DMS114 treated with DMSO at 0.1 percent for 48 hours (cell line): ENCODE data around the gene GABARAPL1.
A peak's percentile ranks its signal among the peaks of the same experiment; 100 is the strongest.
"Not testable (repeated sequence)": the region's sequence is repeated elsewhere in the genome, so short reads cannot be mapped to it uniquely, and the experiment has no call there.

ENCODE experiments used
- DNase-seq: peaks from one replicate; lab custom pipeline; 2025; ENCODE audit not compliant: unreplicated experiment; lab: John Stamatoyannopoulos, UW

The GABARAPL1 gene

DNA sequence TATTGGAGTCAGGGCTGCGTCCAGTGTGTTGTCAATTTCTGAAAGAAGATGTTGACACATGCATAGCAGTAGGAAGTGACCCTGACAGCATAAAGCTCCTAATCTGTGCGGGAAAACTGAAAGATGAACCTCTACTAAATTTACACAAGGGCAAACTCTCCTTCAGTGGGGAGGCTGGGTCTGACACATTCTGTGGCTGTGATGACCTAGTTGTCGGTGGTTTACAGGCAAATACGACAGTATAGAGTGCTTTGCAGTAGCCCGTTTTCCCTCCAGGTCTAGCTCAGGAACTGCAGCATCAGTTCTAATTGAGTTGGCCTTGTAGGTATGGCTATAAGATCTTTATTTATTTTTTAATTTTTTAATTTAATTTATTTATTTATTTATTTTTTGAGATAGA lies 14.8 kb upstream of the GABARAPL1 start:
- DNase-seq, result no peak

GRCh38 chr12:10204495-10204894 lies 8.2 kb upstream of the GABARAPL1 start:
- not testable (repeated sequence) for DNase-seq

DNA sequence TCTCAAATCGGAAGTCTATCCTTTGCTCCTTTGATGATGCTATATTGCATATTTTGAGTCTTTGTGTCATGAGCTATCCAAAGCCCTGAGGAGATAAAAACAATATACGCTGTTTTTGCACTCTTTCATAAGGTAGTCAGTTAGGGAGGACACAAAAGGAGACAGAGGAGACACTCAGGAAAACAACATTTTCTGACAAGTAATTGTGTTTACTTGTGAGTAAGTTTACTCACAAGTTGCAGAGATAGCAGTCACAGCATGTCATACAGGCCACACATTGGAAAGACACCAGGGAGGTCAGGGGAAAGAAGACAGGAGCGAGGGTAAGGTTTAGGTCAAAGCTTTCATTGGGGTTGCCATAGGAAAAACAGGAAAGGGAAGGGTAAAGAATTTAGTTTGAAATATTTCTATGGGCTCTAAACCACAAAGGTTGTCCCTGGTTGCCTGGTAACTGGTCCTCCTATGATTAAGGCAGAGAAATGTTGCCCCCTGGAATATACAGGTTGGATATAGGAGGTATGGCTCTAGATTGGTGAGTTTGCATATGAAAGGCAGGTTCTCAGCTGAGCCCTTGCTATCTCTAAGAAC lies 7.4 kb upstream of the GABARAPL1 start:
- no peak for DNase-seq

DNA sequence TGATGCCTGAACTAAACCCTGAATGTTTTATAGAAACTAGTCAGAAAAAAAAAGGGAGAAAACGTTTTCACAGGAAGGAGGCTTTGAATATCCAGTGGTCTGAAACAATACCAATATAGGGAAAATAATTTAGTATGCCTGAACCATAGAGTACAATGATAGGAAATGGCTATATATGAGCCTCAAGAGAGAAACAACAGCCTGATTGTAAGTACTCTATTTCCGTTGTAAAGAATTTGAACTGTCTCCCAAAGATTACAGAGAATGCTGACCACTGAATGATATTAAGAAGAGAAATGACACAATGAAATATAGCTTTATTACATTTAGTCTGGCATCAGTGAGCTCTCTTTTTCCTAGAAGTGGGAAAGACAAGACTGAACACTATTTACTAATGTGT lies 5.5 kb upstream of the GABARAPL1 start:
- no peak for DNase-seq

- no peak for DNase-seq
These were observed 2.5 kb upstream of the GABARAPL1 start for GRCh38 chr12:10210225-10210624.

GRCh38 chr12:10211101-10211939 lies 1.4 kb upstream of the GABARAPL1 start:
- DNase-seq, result no peak

- peak; percentile 88 for DNase-seq
These were observed 538 bp upstream of the GABARAPL1 start for GRCh38 chr12:10211940-10212738.

DNA sequence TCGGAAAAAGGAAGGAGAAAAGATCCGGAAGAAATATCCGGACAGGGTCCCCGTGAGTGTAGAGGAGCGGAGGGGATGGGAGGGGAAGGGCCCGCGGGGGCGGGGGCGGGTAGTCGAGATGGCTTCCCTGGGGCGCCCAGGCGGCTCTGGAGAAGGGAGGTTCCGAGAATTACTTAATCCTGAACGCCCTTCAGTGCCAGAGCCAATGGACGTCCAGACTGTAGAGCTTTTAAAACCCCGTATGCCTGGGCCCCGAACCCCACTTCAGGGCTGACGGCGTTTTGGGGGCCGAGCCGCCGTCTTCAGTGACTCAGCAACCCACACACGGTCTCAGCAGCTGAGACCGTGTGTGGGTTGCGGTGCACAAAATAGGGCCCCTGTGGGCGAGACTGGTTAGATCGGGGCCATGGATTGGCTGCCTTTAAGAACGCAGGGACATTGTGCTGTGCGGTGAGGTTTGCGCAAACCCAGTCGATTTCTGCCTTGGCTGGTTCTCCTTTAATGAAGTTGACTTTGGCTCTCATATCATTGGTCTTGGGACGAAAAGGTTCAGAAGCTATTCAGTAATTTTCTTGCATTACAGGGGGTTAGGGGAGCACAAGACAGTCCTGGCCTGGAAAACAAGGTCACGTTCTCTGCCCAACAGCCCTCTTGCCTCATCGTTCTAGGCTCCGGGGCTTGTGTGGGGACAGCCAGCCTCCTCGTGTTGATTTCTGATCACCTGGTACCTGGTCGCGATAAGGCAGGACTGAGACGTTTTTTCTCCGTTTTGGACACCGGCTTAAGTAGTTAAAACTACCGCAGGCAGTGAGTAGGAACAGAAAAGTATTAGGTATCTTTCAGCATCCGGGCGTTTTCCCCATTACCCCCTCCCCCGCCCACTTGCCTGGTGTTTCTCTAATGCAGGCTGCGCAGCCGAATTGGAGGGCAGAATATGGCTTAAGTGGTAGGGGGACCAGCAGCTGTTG lies 775 bp downstream of the GABARAPL1 start:
- DNase-seq, result peak; percentile 29

- DNase-seq, result no peak
These were observed 1.6 kb downstream of the GABARAPL1 start for GRCh38 chr12:10214136-10214894.

DNA sequence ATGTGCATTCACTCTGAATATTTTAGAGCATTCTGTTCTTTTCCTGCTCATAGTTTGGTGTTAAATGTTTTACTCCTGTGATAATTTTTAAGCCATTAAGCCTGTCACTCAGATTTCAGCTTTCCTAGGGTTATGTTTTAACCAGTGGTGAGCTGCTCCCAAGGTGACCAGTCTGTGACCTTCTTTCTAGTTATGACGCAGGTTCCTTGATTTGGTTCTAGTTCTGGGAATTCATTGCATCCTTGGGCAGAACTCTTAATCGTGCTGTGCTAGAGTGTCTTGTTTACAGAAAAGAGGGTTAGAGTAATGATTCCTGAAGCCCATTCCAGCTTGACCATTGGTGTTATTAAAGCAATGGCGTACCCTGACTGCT lies 2.2 kb downstream of the GABARAPL1 start:
- DNase-seq, result no peak

GRCh38 chr12:10215436-10215835 lies 2.8 kb downstream of the GABARAPL1 start:
- no peak for DNase-seq

DNA sequence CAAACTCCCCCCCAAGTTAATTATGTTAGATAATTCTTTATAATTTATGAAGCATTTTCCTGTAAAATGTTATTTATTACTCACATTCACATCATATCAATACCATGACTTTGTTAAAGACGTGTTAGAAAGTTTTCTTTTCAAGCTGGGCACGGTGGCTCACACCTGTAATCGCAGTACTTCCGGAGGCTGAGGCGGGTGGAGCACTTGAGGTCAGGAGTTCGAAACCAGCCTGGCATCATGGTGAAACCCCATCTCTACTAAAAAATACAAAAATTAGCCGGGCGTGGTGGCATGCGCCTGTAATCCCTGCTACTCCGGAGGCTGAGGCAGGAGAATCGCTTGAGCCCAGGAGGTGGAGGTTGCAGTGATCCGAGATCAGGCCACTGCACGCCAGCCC lies 3.3 kb downstream of the GABARAPL1 start:
- DNase-seq, result not testable (repeated sequence)

- no peak for DNase-seq
These were observed 5.3 kb downstream of the GABARAPL1 start for GRCh38 chr12:10218021-10218420.

DNA sequence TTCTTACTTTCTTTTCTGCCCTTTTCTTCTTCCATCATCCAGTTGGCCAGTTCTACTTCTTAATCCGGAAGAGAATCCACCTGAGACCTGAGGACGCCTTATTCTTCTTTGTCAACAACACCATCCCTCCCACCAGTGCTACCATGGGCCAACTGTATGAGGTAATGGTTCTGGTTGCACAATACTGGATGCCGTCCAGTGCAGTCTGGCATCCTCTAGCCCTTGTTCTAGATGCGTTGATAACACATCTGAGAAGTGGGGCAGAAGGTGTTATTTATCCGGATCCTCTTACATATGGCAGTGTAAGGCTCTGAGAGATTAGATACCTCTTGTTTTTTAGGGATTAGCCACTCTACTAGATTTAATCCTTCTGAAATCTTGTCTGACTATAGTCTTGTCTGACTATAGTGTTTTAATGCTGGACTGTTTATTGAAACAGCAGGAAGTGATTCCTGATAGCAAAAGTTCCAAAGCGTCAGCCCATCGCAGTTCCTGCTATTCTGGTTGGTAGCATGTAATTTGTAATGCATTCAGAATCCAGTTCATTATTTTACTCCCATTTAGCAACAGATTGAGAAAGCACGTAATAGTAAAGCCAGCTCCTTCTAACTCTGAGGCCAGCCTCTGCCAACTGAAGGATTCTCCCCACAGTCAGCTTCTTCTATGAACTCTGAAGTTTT lies 7.9 kb downstream of the GABARAPL1 start:
- DNase-seq, result no peak

DNA sequence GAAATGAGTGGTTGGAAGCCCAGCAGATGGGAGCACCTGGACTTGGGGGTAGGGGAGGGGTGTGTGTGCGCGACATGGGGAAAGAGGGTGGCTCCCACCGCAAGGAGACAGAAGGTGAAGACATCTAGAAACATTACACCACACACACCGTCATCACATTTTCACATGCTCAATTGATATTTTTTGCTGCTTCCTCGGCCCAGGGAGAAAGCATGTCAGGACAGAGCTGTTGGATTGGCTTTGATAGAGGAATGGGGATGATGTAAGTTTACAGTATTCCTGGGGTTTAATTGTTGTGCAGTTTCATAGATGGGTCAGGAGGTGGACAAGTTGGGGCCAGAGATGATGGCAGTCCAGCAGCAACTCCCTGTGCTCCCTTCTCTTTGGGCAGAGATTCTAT lies 9.2 kb downstream of the GABARAPL1 start:
- DNase-seq, result no peak

DNA sequence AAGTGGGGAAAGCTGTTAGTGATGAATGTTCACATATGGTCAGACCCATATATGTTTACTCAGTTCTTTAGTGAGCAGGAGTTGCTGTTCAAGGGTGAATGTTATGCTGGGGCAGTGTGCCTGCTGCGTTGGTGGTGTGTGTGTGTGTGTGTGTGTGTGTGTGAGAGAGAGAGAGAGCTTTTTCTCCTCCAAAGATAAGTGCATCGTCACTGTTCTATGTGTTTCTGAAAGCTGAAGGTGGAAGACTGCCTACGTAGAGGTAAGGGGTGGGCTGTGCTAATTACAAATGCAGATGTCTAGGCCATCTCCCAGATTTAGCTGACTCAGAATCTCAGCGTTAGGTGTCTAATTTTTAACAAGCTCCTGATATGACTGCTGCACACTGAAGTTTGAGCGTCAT lies 10.5 kb downstream of the GABARAPL1 start:
- no peak for DNase-seq

DNA sequence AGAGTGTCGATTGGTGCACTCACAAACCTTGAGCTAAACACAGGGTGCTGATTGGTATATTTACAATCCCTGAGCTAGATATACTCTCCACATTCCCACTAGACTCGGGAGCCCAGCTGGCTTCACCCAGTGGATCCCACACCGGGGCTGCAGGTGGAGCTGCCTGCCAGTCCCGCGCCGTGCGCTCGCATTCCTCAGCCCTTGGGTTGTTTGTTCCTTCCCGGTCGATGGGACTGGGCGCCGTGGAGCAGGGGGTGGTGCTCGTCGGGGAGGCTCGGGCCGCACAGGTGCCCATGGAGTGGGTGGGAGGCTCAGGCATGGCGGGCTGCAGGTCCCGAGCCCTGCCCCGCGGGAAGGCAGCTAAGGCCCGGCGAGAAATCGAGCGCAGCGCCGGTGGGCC lies 12.7 kb downstream of the GABARAPL1 start:
- not testable (repeated sequence) for DNase-seq

- DNase-seq, result no peak
These were observed 13.4 kb downstream of the GABARAPL1 start for GRCh38 chr12:10226086-10226485.

- DNase-seq, result no peak
These were observed 14.1 kb downstream of the GABARAPL1 start for GRCh38 chr12:10226731-10227130.
